H1 (cell line): Measurements from ENCODE around the gene SLC43A1. TPM values are rescaled to one million over a fixed set of nuclear protein-coding genes. Genes with fewer than 3 reads are reported as not detected.

ENCODE experiments used
- CTCF ChIA-PET: fragments of 300-600 bp; sonication (Branson Sonifier 250); formaldehyde crosslinking; loops from one replicate; lab custom pipeline; 2021; ENCODE audit not compliant: partially characterized antibody; lab: Charles Lee
- POLR2A ChIA-PET: fragments of 300-600 bp; sonication (Branson Sonifier 250); formaldehyde crosslinking; loops from one replicate; lab custom pipeline; 2021; ENCODE audit warnings: inconsistent platforms; ENCODE audit not compliant: partially characterized antibody; lab: Charles Lee
- DNase-seq, 2 experiments: peaks; one replicate each; pipeline versions ENCODE4 v3.0.0 to v3.0.0-alpha.2; 2010 to 2022; ENCODE audit warnings: low spot score in 2 of 2, low read depth in 1 of 2, mixed read lengths in 1 of 2
- FAIRE-seq: peaks from 2 replicates; lab custom pipeline; 2011; peaks lifted over from hg19 to GRCh38; lab: Jason Lieb, UNC
- H2AFZ ChIP-seq: 2 replicates; pipeline ENCODE4 v1.8.1; 2012; ENCODE audit warnings: low read length, inconsistent platforms
- H2AK5ac ChIP-seq: 2 replicates; pipeline ENCODE4 v1.6.1; 2013; ENCODE audit warnings: low read depth, low read length
- H2BK120ac ChIP-seq: replicated peaks from 2 replicates; pipeline ENCODE3; 2013; ENCODE audit warnings: low read depth, low read length, inconsistent platforms
- H2BK12ac ChIP-seq: 2 replicates; pipeline ENCODE4 v1.6.1; 2013; ENCODE audit warnings: low read depth, low read length
- H2BK15ac ChIP-seq: 2 replicates; pipeline ENCODE4 v1.6.1; 2013; ENCODE audit warnings: low read length
- H2BK20ac ChIP-seq: 2 replicates; pipeline ENCODE4 v1.6.1; 2013; ENCODE audit warnings: low read length
- H2BK5ac ChIP-seq: 2 replicates; pipeline ENCODE4 v1.6.1; 2013; ENCODE audit warnings: low read depth, low read length
- H3K14ac ChIP-seq: 2 replicates; pipeline ENCODE4 v1.6.1; 2013; ENCODE audit warnings: inconsistent platforms; ENCODE audit not compliant: insufficient read length
- H3K18ac ChIP-seq: 2 replicates; pipeline ENCODE4 v1.6.1; 2013; ENCODE audit warnings: low read length; ENCODE audit errors: extremely low read depth
- H3K23ac ChIP-seq: 2 replicates; pipeline ENCODE4 v1.6.1; 2013; ENCODE audit warnings: inconsistent platforms; ENCODE audit not compliant: insufficient read length
- H3K23me2 ChIP-seq: 2 replicates; pipeline ENCODE4 v1.6.1; 2013; ENCODE audit warnings: low read depth, low read length
- H3K27ac ChIP-seq: 2 replicates; pipeline ENCODE4 v1.6.1; 2011; ENCODE audit warnings: low read depth, low read length, inconsistent platforms
- H3K27me3 ChIP-seq, 4 experiments: replicated peaks in 1 of 4; 1 replicate in 1 of 4; 2 replicates in 3 of 4; pipeline versions ENCODE4 v1.6.1 to v1.8.1; 2011 to 2013; ENCODE audit warnings: low read length in 3 of 4, mild to moderate bottlenecking in 3 of 4, inconsistent platforms in 2 of 4, mixed read lengths in 2 of 4, moderate library complexity in 1 of 4; ENCODE audit not compliant: control insufficient read depth in 3 of 4, insufficient read depth in 3 of 4; ENCODE audit errors: extremely low read depth in 1 of 4
- H3K36me3 ChIP-seq, 4 experiments: 2 replicates each; pipeline versions ENCODE4 v1.6.1 to v1.8.1; 2011 to 2013; ENCODE audit warnings: mild to moderate bottlenecking in 4 of 4, low read length in 3 of 4, moderate library complexity in 2 of 4, control low read depth in 1 of 4, inconsistent platforms in 1 of 4; ENCODE audit not compliant: insufficient read depth in 4 of 4, control insufficient read depth in 2 of 4
- H3K4ac ChIP-seq: replicated peaks from 2 replicates; pipeline ENCODE3; 2013; ENCODE audit warnings: low read length, low read depth, mixed read lengths, inconsistent platforms; ENCODE audit not compliant: insufficient read length
- H3K4me1 ChIP-seq, 4 experiments: replicated peaks in 1 of 4; 1 replicate in 1 of 4; 2 replicates in 3 of 4; pipeline versions ENCODE4 v1.6.1 to v1.8.1; 2011 to 2013; ENCODE audit warnings: low read length in 3 of 4, inconsistent platforms in 2 of 4, mixed read lengths in 1 of 4; ENCODE audit not compliant: insufficient read depth in 4 of 4, control insufficient read depth in 3 of 4
- H3K4me2 ChIP-seq, 2 experiments: 2 replicates each; pipeline versions ENCODE4 v1.6.1 to v1.8.1; 2011 to 2013; ENCODE audit warnings: low read depth in 2 of 2, low read length in 2 of 2, control low read depth in 1 of 2, inconsistent platforms in 1 of 2, mild to moderate bottlenecking in 1 of 2; ENCODE audit not compliant: insufficient read depth in 1 of 2
- H3K4me3 ChIP-seq, 4 experiments: fragments of 200-600, 300-600 bp in 1 of 4; sonication (generic), shearing (Covaris generic), sonication (Bioruptor Twin) in 1 of 4; 2 replicates each; pipeline versions ENCODE4 v1.5.1 to v1.8.1; 2011 to 2016; ENCODE audit warnings: low read length in 4 of 4, low read depth in 3 of 4, control low read depth in 2 of 4, inconsistent platforms in 2 of 4, mild to moderate bottlenecking in 2 of 4, mixed read lengths in 1 of 4, moderate library complexity in 1 of 4; ENCODE audit not compliant: insufficient read depth in 2 of 4; ENCODE audit errors: extremely low read depth in 1 of 4
- H3K56ac ChIP-seq: replicated peaks from 2 replicates; pipeline ENCODE3; 2013; ENCODE audit warnings: low read depth, mild to moderate bottlenecking, mixed read lengths, low read length, inconsistent platforms; ENCODE audit not compliant: insufficient read length
- H3K79me1 ChIP-seq: 2 replicates; pipeline ENCODE4 v1.6.1; 2013; ENCODE audit warnings: low read depth, low read length, control low read depth
- H3K79me2 ChIP-seq, 2 experiments: 2 replicates each; pipeline versions ENCODE4 v1.6.1 to v1.8.1; 2012 to 2013; ENCODE audit warnings: low read length in 2 of 2, mild to moderate bottlenecking in 2 of 2, inconsistent platforms in 1 of 2; ENCODE audit not compliant: insufficient read depth in 2 of 2, control insufficient read depth in 1 of 2
- H3K9ac ChIP-seq, 4 experiments: replicated peaks in 1 of 4; 1 replicate in 1 of 4; 2 replicates in 3 of 4; pipeline versions ENCODE4 v1.6.1 to v1.8.1; 2011 to 2013; ENCODE audit warnings: low read depth in 3 of 4, low read length in 3 of 4, control low read depth in 2 of 4, mild to moderate bottlenecking in 2 of 4, moderate library complexity in 2 of 4, inconsistent platforms in 1 of 4; ENCODE audit errors: extremely low read depth in 1 of 4
- H3K9me3 ChIP-seq, 2 experiments: 2 replicates each; pipeline versions ENCODE4 v1.6.1 to v1.8.1; 2012 to 2013; ENCODE audit warnings: mild to moderate bottlenecking in 2 of 2, moderate library complexity in 2 of 2, control low read depth in 1 of 2, inconsistent platforms in 1 of 2, low read depth in 1 of 2, low read length in 1 of 2, mixed read lengths in 1 of 2; ENCODE audit not compliant: insufficient read depth in 2 of 2
- H4K20me1 ChIP-seq, 2 experiments: replicated peaks in 1 of 2; 2 replicates each; pipeline versions ENCODE3 to v1.8.1; 2011 to 2013; ENCODE audit warnings: inconsistent platforms in 2 of 2, low read length in 2 of 2, mild to moderate bottlenecking in 1 of 2; ENCODE audit not compliant: insufficient read depth in 2 of 2, control insufficient read depth in 1 of 2
- H4K5ac ChIP-seq: 2 replicates; pipeline ENCODE4 v1.6.1; 2013; ENCODE audit warnings: low read length, low read depth, mixed read lengths, inconsistent platforms; ENCODE audit not compliant: insufficient read length
- H4K8ac ChIP-seq: 2 replicates; pipeline ENCODE4 v1.8.0; 2013; ENCODE audit warnings: mild to moderate bottlenecking, moderate library complexity, low read length, inconsistent platforms; ENCODE audit not compliant: insufficient read depth; ENCODE audit errors: extremely low read depth
- H4K91ac ChIP-seq: replicated peaks from 2 replicates; pipeline ENCODE3; 2013; ENCODE audit warnings: low read length, mixed read lengths, inconsistent platforms; ENCODE audit not compliant: insufficient read length
- ASH2L ChIP-seq: fragments of 200-600, 300-600 bp; sonication (generic); IDR thresholded peaks from one replicate; pipeline ENCODE4 v1.7.1; 2017; ENCODE audit warnings: low read length
- HDAC2 ChIP-seq, 2 experiments: fragments of 300-600 bp in 1 of 2; sonication (generic) in 1 of 2; IDR thresholded peaks; 2 replicates each; pipeline ENCODE4 v1.6.1; 2011 to 2012; ENCODE audit warnings: low read depth in 2 of 2, low read length in 2 of 2, mild to moderate bottlenecking in 2 of 2, moderate library complexity in 2 of 2, borderline replicate concordance in 1 of 2, inconsistent platforms in 1 of 2
- POU5F1 ChIP-seq: IDR thresholded peaks from 2 replicates; pipeline ENCODE4 v1.6.1; 2011; ENCODE audit warnings: low read depth, mild to moderate bottlenecking, low read length, moderate library complexity
- RBBP5 ChIP-seq: IDR thresholded peaks from 2 replicates; pipeline ENCODE4 v1.7.1; 2012; ENCODE audit warnings: low read depth, mild to moderate bottlenecking, inconsistent platforms, low read length, moderate library complexity, borderline replicate concordance
- SP4 ChIP-seq: IDR thresholded peaks from 2 replicates; pipeline ENCODE4 v1.6.1; 2012; ENCODE audit warnings: low read length, inconsistent platforms
- WGBS, 2 experiments: shearing (Covaris generic) in 1 of 2; methylation state at CpG; one replicate each; pipeline versions ENCODE4 v1.1.6 to v1.1.7; 2013 to 2015; ENCODE audit warnings: low lambda C conversion rate in 2 of 2, mixed read lengths in 2 of 2, inconsistent platforms in 1 of 2, low coverage in 1 of 2, missing lambda C conversion rate in 1 of 2; ENCODE audit not compliant: insufficient replicate concordance in 2 of 2, insufficient coverage in 1 of 2, insufficient read length in 1 of 2; ENCODE audit errors: extremely low coverage in 1 of 2, missing lambda C conversion rate in 1 of 2; 5-methylcytosine and 5-hydroxymethylcytosine counted together
- polyA plus RNA-seq, 7 experiments: library from polyadenylated mRNA; depleted of rRNA in 3 of 7; stranded (reverse) in 5 of 7; unstranded in 2 of 7; fragments of >200 nt in 5 of 7; fragments of 200-250 nt in 2 of 7; gene quantifications; 1 replicate in 5 of 7; 2 replicates in 1 of 7; 4 replicates in 1 of 7; pipeline versions ENCODE4 v1.2.1 to v1.2.3, GENCODE V29; 2011 to 2013; ENCODE audit warnings: missing spikeins in 2 of 7, mixed read lengths in 2 of 7
- total RNA-seq: library from RNA; stranded (reverse); fragmentation: NEBNext Ultra II Directional; extraction: Animal tissue kit (Norgen Biotek cat#: 25700); gene quantifications from 2 replicates; pipeline ENCODE4 v1.2.1, GENCODE V29; 2021
- TF ChIP-seq, protein P1 (sequence below), 3 experiments: IDR thresholded peaks; 1 replicate in 2 of 3; 2 replicates in 1 of 3; pipeline versions ENCODE4 v1.5.1 to v1.6.1; 2011; ENCODE audit warnings: low read length in 3 of 3, mild to moderate bottlenecking in 3 of 3, inconsistent platforms in 2 of 3, low read depth in 1 of 3, moderate library complexity in 1 of 3; ENCODE audit not compliant: insufficient read depth in 1 of 3; ENCODE audit errors: control extremely low read depth in 1 of 3

Gene SLC43A1
- total and polyA plus RNA-seq, 2 of the 8 experiments (the other 6 are each of a cell fraction or from before 2014, with no cell fraction given): 34.5 to 58.0 TPM

DNA sequence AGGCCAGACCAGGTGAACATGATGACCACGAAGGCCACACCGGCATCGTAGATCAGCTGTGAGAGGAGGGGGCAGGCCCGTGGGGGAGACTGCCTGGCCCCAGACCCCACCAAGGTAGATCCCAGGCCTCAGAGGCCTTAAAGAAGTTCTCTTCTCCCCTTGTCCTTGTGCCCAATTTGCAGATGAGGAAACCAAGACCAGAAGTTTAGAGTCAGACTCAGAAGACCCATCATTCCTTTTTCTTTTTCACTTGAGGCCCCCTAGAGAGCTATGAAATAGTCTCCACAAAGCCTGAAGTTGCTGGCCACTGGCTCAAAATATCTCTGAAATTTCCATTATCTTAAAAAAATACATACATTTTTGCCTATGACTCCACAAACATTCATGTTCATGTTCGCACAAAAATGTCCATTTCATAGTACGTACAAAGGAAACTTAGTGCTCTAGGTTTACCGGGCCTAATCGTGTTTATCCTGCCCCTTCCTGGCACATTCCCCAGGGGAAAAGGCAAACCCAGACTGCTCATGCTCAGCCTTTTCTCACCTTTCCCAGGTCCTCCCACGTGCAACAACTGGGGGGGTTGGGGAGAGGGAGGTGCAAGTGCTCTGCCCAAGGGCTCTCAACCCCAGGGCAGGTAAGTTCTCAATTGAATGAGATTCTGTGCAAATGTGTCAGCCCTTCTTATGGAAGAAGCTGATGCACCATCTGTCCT is 19.2 kb downstream of the SLC43A1 start:
- Histone ChIP-seq H3K23me2 (peaks cover 2% of the 10 kb centered on the region; the same call in 1 of the 2 replicates), H3K79me2 (no peaks in the 10 kb centered on the region), H2AFZ (no peak overlapping the region), H3K18ac (no peak overlapping the region), H3K27me3 (no peaks in the 10 kb centered on the region), H3K27ac (no peak overlapping the region), H3K23ac (no peak overlapping the region), H2AK5ac (peak overlapping the region; percentile 2; the same call in 1 of the 2 replicates), H2BK5ac (0 out of 2 replicates have a peak overlapping the region, but pooled peaks have one; percentile 27), H3K36me3 (peaks cover 0 to 5% (median 0%) of the 10 kb centered on the region in 4 experiments; a peak in 2 of 8 replicates), H3K4me2 (no peak overlapping the region), H4K5ac (no peak overlapping the region), H3K56ac (no peak overlapping the region), H3K4ac (no peak overlapping the region), H2BK12ac (no peak overlapping the region), H2BK120ac (no peak overlapping the region), H4K20me1 (peaks cover 0 to 2% of the 10 kb centered on the region in 2 experiments), H3K9ac (no peak overlapping the region), H3K4me3 (no peak overlapping the region), H3K14ac (no peak overlapping the region), H3K79me1 (no peaks in the 10 kb centered on the region; the same call in 1 of the 2 replicates), H3K9me3 (no peaks in the 10 kb centered on the region), H2BK15ac (no peak overlapping the region), H3K4me1 (peaks cover 7 to 22% (median 17%) of the 10 kb centered on the region in 4 experiments), H4K91ac (peak overlapping the region; percentile 15), H4K8ac (no peak overlapping the region), H2BK20ac (no peak overlapping the region)
- FAIRE-seq: no peak
- no peak for DNase-seq
- WGBS, 2 experiments: 82% methylated on average over 9 of the region's 9 CpGs; no CpG with 5 or more reads in 1 of the 2 experiments
- TF ChIP-seq ASH2L: no peak
- no peak for TF ChIP-seq RBBP5
- no peak for TF ChIP-seq POU5F1
- TF ChIP-seq SP4: no peak
- no peak for TF ChIP-seq HDAC2 (IDR thresholded peaks at IDR 0.05; ENCODE audit: borderline replicate concordance in 1 of 2, low read depth in 2 of 2, low read length in 2 of 2)
- TF ChIP-seq, protein P1, sequence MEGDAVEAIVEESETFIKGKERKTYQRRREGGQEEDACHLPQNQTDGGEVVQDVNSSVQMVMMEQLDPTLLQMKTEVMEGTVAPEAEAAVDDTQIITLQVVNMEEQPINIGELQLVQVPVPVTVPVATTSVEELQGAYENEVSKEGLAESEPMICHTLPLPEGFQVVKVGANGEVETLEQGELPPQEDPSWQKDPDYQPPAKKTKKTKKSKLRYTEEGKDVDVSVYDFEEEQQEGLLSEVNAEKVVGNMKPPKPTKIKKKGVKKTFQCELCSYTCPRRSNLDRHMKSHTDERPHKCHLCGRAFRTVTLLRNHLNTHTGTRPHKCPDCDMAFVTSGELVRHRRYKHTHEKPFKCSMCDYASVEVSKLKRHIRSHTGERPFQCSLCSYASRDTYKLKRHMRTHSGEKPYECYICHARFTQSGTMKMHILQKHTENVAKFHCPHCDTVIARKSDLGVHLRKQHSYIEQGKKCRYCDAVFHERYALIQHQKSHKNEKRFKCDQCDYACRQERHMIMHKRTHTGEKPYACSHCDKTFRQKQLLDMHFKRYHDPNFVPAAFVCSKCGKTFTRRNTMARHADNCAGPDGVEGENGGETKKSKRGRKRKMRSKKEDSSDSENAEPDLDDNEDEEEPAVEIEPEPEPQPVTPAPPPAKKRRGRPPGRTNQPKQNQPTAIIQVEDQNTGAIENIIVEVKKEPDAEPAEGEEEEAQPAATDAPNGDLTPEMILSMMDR (IDR thresholded peaks at IDR 0.05; ENCODE audit: control extremely low read depth in 1 of 3, insufficient read depth in 1 of 3, low read depth in 1 of 3, low read length in 3 of 3): no peak
- POLR2A ChIA-PET: interaction anchor here (0.8 to 9.7 kb wide), 10 partner anchors 9 to 148 kb away, joined by 3 to 90 read pairs (median 6); partner anchors contain the start of gene SLC43A1
- CTCF ChIA-PET: interaction anchor here (0.6 to 33.7 kb wide), 9 partner anchors 8 to 241 kb away, joined by 3 to 1146 read pairs (median 4); partner anchors contain the start of genes RTN4RL2, SLC43A1, SMTNL1 and TIMM10
